GM19240 (cell line): ENCODE results near the gene CFAP97D2.
"Not testable (repeated sequence)": the region's sequence is repeated elsewhere in the genome, so short reads cannot be mapped to it uniquely, and the experiment has no call there.

Source experiments
- DNase-seq: peaks from one replicate; pipeline ENCODE4 v3.0.0; 2011; ENCODE audit warnings: low spot score; ENCODE audit not compliant: insufficient read length

The CFAP97D2 gene

DNA sequence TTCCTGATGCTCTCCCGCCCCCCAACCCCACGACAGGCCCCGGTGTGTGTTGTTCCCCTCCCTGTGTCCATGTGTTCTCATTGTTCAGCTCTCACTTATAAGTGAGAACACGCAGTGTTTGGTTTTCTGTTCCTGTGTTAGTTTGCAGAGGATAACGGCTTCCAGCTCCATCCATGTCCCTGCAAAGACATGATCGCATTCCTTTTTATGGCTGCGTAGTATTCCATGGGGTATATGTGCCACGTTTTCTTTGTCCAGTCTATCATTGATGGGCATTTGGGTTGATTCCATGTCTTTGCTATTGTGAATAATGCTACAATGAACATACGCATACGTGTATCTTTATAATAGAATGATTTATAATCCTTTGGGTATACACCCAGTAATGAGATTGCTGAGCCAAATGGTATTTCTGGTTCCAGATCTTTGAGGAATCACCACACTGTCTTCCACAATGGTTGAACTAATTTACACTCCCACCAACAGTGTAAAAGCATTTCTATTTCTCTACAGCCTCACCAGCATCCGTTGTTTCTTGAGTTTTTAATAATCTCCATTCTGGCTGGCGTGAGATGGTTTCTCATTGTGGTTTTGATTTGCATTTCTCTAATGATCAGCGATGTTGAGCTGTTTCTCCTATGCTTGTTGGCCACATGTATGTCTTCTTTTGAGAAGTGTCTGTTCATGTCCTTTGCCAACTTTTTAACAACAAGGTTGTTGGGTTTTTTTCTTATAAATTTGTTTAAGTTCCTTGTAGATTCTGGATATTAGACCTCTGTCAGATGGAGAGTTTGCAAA lies 20.0 kb upstream of the CFAP97D2 start:
- not testable (repeated sequence) for DNase-seq

- no peak for DNase-seq
These were observed 18.0 kb upstream of the CFAP97D2 start for GRCh38 chr13:114161028-114161556.

DNA sequence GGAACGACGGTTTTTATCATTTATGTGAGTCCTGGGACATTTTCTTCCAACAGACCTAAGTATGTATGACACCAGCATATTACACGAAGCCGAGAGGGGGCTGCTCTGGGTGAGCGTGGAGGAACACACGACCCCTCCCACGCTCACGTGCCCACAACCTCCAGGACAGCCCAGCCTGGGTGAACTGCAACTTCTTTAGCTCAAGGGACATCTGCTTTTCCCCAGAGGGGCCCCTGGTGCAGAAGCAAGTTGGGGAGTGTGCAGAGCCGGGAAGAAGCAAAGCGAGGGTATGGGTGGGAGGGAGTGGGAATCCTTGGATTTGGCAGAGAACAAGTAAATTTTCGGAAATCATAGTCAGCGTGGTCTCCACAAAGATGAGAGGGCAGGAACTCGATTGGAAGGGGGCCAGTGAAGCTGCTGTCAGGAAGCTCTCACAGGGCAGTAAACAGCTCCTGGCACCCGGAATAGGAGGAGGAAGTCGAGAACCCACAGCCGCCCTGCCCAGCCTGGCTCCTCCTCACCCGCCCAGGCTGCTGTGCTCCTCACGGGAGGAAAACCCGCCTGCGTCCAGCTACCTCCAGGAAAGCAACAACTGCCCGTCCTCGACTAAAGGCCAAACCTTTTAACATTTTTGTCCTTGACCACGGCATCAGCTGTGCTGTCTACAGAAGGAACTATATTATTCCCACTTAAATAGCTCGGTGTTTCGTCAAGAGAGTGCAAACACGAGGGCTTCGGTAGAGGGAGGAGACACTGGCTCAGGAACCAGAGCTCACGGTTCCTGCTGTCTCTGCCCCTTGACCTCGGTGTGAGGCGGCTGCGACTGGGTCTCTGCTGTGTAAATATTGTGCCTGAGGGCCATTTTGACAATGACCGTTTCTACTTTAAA lies 17.2 kb upstream of the CFAP97D2 start:
- no peak for DNase-seq

DNA sequence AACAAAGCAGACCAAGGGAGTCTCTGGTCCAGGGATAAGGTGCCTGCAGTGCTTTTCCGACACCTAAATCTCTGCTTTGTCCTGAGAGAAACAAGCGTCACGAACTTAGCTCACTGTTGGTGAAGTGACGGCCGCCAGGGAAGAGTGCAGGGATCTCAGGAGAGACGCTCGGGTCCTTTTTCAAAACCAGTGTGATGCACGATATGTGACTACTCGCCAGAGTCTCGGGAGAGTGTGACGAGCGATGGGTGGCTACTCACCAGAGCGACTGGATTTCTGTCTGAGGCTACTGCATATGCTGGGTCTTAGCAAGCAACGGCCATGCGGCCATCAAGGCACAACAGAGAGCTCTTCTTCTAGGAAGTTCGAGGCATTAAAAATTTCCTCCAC lies 16.5 kb upstream of the CFAP97D2 start:
- no peak for DNase-seq

- DNase-seq, result no peak
These were observed 15.0 kb upstream of the CFAP97D2 start for GRCh38 chr13:114164053-114164452.

DNA sequence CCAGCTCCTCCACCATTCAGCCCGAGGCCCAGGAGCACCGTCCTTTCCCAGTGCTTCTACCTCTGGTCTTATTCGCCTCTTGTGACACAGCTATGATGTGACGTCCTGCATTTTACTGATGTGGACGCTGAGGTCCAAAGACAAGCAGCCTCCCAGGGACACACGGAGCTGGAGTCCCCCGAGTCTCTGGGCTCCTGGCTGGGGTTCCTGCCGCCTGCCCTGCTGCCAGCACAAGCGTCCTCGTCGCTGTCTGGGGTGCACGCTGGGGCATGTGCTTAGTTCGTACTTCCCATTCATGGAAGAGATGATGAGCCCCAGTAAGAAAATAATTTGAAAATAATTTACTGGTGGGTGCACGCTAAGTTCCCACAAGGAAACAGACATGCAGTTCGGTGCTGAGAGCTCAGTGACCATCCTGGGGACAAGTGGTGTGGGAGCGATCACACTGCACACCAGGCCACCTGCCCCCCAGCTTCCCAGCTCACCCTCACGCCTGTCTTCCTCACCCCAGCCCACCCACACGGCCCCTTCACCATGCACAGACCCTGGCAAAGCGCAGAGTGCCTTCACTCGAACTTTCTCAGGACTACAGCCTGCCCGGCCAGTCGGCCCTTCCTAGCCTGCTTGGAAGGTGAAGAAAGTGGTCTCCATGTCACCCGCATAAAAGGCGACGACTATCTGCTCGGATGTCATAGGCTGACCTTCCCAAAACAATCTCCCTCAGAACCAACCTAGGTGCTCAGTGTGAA lies 14.2 kb upstream of the CFAP97D2 start:
- no peak for DNase-seq

- DNase-seq, result no peak
These were observed 12.5 kb upstream of the CFAP97D2 start for GRCh38 chr13:114166381-114167131.

DNA sequence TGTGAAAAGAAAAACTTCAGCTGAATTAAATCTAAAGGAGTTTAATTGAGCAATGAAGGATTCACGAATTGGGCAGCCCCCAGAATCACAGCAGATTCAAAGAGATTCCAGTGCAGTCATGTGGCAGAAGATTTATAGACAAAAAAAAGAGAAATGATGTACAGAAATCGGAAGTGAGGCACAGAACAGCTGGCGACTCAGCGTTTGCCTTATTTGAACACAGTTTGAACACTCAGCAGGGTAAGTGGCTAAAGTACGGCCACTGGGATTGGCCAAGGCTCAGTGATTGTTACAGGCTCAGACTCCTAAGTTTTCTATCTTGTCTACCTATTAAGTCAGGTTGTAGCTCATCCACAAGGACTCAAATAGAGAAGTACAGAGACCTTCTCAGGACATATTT lies 11.6 kb upstream of the CFAP97D2 start:
- no peak for DNase-seq

GRCh38 chr13:114167885-114168284 lies 11.2 kb upstream of the CFAP97D2 start:
- DNase-seq, result no peak

- no peak for DNase-seq
These were observed 5.8 kb upstream of the CFAP97D2 start for GRCh38 chr13:114173272-114173671.

- DNase-seq, result no peak
These were observed 5.3 kb upstream of the CFAP97D2 start for GRCh38 chr13:114173745-114174144.

DNA sequence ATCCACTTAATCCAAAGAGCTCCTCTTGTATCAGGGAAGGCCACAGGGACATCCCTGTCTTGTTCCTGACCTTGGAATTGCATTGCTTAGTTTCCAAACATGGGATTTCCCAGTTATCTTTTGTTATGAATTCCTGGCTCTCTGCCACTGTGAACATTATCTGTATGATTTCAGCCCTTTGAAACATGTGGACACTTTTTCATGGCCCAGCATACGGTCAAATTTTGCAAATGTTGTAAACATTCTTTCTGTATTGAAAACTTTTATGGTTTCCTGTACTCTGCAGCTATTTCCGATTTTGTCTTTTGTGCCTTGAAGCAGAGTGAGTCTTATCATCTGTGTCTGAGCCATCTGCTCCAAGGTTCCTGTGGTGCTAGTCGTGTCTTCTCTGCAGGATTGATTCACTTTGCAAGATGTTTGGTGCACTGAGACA lies 4.5 kb upstream of the CFAP97D2 start:
- no peak for DNase-seq

DNA sequence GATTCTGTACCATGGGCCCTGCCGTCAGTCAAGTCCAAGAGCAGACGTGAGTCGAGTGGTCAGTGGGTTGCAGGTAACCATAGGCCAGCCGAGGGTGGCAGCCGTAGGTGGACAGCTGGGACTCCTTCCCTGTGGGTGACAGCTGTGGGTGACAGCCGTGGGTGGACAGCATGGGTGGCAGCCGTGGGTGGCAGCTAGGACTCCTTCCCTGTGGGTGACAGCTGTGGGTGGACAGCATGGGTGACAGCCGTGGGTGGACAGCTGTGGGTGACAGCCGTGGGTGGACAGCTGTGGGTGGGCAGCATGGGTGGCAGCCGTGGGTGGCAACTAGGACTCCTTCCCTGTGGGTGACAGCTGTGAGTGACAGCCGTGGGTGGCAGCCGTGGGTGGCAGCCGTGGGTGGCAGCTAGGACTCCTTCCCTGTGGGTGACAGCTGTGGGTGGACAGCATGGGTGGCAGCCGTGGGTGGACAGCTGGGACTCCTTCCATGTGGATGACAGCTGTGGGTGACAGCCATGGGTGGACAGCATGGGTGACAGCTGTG lies 2.6 kb upstream of the CFAP97D2 start:
- not testable (repeated sequence) for DNase-seq

DNA sequence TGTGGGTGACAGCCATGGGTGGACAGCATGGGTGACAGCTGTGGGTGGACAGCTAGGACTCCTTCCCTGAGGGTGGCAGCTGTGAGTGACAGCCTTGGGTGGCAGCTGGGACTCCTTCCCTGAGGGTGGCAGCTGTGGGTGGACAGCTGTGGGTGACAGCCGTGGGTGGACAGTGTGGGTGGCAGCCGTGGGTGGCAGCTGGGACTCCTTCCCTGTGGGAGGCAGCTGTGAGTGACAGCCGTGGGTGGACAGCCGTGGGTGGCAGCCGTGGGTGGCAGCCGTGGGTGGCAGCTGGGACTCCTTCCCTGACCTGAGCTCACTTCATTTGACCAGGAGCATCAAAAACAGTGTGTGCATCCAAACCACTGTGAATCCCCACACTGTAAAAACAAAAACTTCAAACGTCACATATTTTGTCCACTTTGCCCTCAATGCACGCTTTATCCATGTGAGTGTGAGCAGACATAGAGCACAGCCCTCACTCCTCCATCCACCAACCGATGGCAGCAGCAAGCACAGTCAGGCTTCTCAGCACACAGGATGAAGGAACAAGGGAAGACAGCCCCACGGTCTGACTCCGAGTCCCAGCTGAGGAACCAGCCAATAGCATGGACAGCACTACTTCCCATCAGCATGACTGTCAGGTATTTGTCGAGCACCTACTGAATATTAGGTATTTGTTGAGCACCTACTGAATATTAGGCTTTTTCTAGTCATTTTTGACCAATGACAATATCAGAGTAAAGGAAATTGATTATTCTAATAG lies 1.6 kb upstream of the CFAP97D2 start:
- no peak for DNase-seq

- no peak for DNase-seq
These were observed 6.3 kb downstream of the CFAP97D2 start for GRCh38 chr13:114185182-114185971.

DNA sequence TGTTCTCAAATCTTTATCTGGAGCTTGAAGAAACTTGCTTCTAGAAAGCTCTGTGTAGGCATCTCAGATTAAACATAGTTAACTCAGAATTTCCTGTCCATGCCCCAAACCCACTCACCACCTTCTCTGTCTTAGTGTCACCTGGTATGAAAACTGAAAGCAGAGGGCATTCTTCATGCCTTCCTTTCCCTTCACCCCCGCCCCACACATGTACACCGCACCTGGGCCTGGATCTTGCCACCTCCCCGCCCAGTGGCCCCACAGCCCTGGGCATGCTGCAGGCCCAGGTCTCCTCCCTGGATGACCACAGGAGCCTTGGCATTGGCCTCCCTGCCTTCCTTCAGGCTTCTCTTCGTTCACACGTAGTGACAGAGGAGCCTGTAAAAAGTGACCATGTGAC lies 15.8 kb downstream of the CFAP97D2 start:
- no peak for DNase-seq

DNA sequence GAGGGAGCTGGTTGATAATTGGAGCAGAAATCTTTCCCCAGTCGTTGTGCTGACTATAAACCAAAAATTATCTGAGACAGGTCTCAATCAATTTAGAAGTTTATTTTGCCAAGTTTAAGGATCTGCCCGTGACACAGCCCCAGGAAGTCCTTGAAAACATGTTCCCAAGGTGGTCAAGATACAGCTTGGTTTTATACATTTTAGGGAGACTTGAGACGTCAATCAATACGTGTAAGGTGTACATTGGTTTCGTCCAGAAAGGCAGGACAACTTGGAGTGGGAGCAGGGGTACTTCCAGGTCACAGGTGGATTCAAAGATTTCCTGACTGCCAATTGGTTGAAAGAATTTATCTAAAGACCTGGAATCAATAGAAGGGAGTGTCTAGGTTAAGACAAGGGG lies 17.6 kb downstream of the CFAP97D2 start:
- no peak for DNase-seq

GRCh38 chr13:114198556-114198955 lies 19.5 kb downstream of the CFAP97D2 start:
- DNase-seq, result no peak

DNA sequence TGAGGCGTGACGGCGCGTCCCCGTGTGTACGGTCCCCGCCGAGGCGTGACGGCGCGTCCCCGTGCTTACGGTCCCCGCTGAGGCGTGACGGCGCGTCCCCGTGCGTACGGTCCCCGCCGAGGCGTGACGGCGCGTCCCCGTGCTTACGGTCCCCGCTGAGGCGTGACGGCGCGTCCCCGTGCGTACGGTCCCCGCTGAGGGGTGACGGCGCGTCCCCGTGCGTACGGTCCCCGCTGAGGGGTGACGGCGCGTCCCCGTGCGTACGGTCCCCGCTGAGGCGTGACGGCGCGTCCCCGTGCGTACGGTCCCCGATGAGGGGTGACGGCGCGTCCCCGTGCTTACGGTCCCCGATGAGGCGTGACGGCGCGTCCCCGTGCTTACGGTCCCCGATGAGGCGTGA lies 20.5 kb downstream of the CFAP97D2 start:
- DNase-seq, result not testable (repeated sequence)
